Panc1 (cell line): Measurements from ENCODE around the gene LRRC1. TPM values are rescaled to one million over a fixed set of nuclear protein-coding genes. Genes with fewer than 3 reads are reported as not detected.

Experiments
- ATAC-seq: fragments of 200-7000 bp; cut with Tn5 transposase; 2 replicates; pipeline ENCODE4 v1.9.1; 2020; ENCODE audit warnings: mild to moderate bottlenecking, moderate library complexity
- BruUV-seq: library from RNA; stranded (reverse); fragments of 400-500 nt; replicated peaks from 2 replicates; lab custom pipeline; 2021; lab: Mats Ljungman, UMichigan
- CTCF ChIA-PET: fragments of 300-600 bp; sonication (Branson Sonifier 250); formaldehyde crosslinking; loops from one replicate; lab custom pipeline; 2022; ENCODE audit warnings: antibody characterized with exemption; lab: Charles Lee
- POLR2A ChIA-PET: fragments of 300-600 bp; sonication (Branson Sonifier 250); formaldehyde crosslinking; loops from one replicate; lab custom pipeline; 2022; ENCODE audit warnings: antibody characterized with exemption; lab: Charles Lee
- DNase-seq: peaks from one replicate; pipeline ENCODE4 v3.0.0-alpha.2; 2010; ENCODE audit warnings: low read depth, low spot score
- H3K27ac ChIP-seq: 2 replicates; pipeline ENCODE4 v1.5.1; 2011; ENCODE audit warnings: mild to moderate bottlenecking, low read length, inconsistent platforms
- H3K27me3 ChIP-seq: fragments of 200-500 bp; sonication (Bioruptor generic); 2 replicates; pipeline ENCODE4 v1.6.0; 2014; ENCODE audit warnings: low read length, inconsistent platforms; ENCODE audit not compliant: control insufficient read depth, insufficient read depth
- H3K36me3 ChIP-seq: fragments of 200-500 bp; sonication (Bioruptor generic); 2 replicates; pipeline ENCODE4 v1.5.1; 2014; ENCODE audit warnings: inconsistent platforms, mild to moderate bottlenecking, low read length, moderate library complexity; ENCODE audit not compliant: control insufficient read depth, insufficient read depth
- H3K4me1 ChIP-seq: 2 replicates; pipeline ENCODE4 v1.5.1; 2011; ENCODE audit warnings: inconsistent platforms, mild to moderate bottlenecking, low read length, moderate library complexity; ENCODE audit not compliant: control insufficient read depth, insufficient read depth
- H3K4me3 ChIP-seq, 2 experiments: 2 replicates each; pipeline ENCODE4 v1.5.1; 2011 to 2012; ENCODE audit warnings: low read depth in 2 of 2, low read length in 2 of 2, mild to moderate bottlenecking in 2 of 2, inconsistent platforms in 1 of 2, moderate library complexity in 1 of 2
- H3K9me3 ChIP-seq: fragments of 200-500 bp; sonication (Bioruptor generic); 2 replicates; pipeline ENCODE4 v1.5.1; 2014; ENCODE audit warnings: low read depth, mild to moderate bottlenecking, inconsistent platforms, low read length, moderate library complexity; ENCODE audit not compliant: control insufficient read depth, insufficient read depth
- POLR2AphosphoS5 ChIP-seq: IDR thresholded peaks from 2 replicates; pipeline ENCODE4 v1.6.1; 2012; ENCODE audit warnings: mild to moderate bottlenecking, low read depth, low read length, moderate library complexity
- SIN3A ChIP-seq: IDR thresholded peaks from 2 replicates; pipeline ENCODE4 v1.6.1; 2012; ENCODE audit warnings: low read depth, mild to moderate bottlenecking, low read length, moderate library complexity, borderline replicate concordance; ENCODE audit not compliant: insufficient read depth
- TCF7L2 ChIP-seq: IDR thresholded peaks from 2 replicates; pipeline ENCODE4 v1.6.1; 2011; ENCODE audit warnings: mild to moderate bottlenecking, low read depth, low read length, inconsistent platforms
- in situ Hi-C: cut with HindIII; loops from 2 replicates; pipeline ENCODE4 v1.10.0; 2016; ENCODE audit warnings: low sequenced_read_pairs, low pct_unique_long_range_greater_than_20kb
- intact Hi-C: fragments of 100-400 bp; cut with micrococcal nuclease; formaldehyde crosslinking; loops from one replicate; pipeline ENCODE4 v1.10.0; 2022; ENCODE audit not compliant: unreplicated experiment
- total RNA-seq: library from RNA; stranded (reverse); gene quantifications from one replicate; pipeline ENCODE4 v1.2.1, GENCODE V29; 2021; ENCODE audit not compliant: unreplicated experiment
- TF ChIP-seq, protein P1 (sequence below): fragments of 450-650 bp; IDR thresholded peaks from 2 replicates; pipeline ENCODE4 v1.5.1; 2017; ENCODE audit warnings: mild to moderate bottlenecking
- TF ChIP-seq, protein P2 (sequence below), 2 experiments: IDR thresholded peaks; 2 replicates each; pipeline ENCODE4 v1.6.1; 2011 to 2012; ENCODE audit warnings: low read depth in 2 of 2, control low read depth in 1 of 2, low read length in 1 of 2, mild to moderate bottlenecking in 1 of 2, moderate library complexity in 1 of 2; ENCODE audit not compliant: insufficient read depth in 1 of 2

The LRRC1 gene
- total RNA-seq, 1 experiment from 2014 or later = 13.8 TPM

DNA sequence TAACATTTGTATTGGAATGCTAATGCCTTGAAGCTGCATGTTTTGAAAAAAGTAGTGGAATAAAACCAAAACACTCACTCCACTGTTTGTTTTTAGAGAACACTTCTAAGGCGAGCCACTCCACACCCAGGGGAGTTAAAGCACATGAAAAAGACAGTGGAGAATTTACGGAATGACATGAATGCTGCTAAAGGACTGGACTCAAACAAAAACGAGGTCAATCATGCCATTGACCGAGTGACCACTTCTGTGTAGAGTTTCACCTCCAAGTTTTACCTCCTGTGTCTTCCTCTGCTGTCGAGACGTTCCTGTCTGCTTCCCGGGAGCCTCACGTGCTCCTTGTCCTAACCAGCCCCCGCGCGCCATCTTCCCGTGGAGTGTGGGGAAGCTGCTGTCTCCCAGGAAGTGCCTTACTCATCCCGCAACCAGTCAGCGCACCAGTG, 127.8 kb downstream of the LRRC1 start:
- ChIA-PET POLR2A (no interaction called here), CTCF (no interaction called here)
- Histone ChIP-seq H3K9me3 (no peaks in the 10 kb centered on the region), H3K4me3 (no peak overlapping the region), H3K27ac (no peak overlapping the region), H3K36me3 (no peaks in the 10 kb centered on the region), H3K27me3 (no peaks in the 10 kb centered on the region), H3K4me1 (no peaks in the 10 kb centered on the region)
- DNase-seq (no peak), ATAC-seq (no peak)
- BruUV-seq = no TSS peak
- in situ Hi-C loops = no loop called here
- TF ChIP-seq TCF7L2 = no peak
- TF ChIP-seq POLR2AphosphoS5 = no peak
- TF ChIP-seq, protein P1, sequence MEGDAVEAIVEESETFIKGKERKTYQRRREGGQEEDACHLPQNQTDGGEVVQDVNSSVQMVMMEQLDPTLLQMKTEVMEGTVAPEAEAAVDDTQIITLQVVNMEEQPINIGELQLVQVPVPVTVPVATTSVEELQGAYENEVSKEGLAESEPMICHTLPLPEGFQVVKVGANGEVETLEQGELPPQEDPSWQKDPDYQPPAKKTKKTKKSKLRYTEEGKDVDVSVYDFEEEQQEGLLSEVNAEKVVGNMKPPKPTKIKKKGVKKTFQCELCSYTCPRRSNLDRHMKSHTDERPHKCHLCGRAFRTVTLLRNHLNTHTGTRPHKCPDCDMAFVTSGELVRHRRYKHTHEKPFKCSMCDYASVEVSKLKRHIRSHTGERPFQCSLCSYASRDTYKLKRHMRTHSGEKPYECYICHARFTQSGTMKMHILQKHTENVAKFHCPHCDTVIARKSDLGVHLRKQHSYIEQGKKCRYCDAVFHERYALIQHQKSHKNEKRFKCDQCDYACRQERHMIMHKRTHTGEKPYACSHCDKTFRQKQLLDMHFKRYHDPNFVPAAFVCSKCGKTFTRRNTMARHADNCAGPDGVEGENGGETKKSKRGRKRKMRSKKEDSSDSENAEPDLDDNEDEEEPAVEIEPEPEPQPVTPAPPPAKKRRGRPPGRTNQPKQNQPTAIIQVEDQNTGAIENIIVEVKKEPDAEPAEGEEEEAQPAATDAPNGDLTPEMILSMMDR = no peak
- TF ChIP-seq SIN3A = no peak
- TF ChIP-seq, protein P2, sequence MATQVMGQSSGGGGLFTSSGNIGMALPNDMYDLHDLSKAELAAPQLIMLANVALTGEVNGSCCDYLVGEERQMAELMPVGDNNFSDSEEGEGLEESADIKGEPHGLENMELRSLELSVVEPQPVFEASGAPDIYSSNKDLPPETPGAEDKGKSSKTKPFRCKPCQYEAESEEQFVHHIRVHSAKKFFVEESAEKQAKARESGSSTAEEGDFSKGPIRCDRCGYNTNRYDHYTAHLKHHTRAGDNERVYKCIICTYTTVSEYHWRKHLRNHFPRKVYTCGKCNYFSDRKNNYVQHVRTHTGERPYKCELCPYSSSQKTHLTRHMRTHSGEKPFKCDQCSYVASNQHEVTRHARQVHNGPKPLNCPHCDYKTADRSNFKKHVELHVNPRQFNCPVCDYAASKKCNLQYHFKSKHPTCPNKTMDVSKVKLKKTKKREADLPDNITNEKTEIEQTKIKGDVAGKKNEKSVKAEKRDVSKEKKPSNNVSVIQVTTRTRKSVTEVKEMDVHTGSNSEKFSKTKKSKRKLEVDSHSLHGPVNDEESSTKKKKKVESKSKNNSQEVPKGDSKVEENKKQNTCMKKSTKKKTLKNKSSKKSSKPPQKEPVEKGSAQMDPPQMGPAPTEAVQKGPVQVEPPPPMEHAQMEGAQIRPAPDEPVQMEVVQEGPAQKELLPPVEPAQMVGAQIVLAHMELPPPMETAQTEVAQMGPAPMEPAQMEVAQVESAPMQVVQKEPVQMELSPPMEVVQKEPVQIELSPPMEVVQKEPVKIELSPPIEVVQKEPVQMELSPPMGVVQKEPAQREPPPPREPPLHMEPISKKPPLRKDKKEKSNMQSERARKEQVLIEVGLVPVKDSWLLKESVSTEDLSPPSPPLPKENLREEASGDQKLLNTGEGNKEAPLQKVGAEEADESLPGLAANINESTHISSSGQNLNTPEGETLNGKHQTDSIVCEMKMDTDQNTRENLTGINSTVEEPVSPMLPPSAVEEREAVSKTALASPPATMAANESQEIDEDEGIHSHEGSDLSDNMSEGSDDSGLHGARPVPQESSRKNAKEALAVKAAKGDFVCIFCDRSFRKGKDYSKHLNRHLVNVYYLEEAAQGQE (IDR thresholded peaks at IDR 0.05; ENCODE audit: insufficient read depth in 1 of 2, low read depth in 2 of 2, low read length in 1 of 2) = no peak
- intact Hi-C loops = no loop called here

DNA sequence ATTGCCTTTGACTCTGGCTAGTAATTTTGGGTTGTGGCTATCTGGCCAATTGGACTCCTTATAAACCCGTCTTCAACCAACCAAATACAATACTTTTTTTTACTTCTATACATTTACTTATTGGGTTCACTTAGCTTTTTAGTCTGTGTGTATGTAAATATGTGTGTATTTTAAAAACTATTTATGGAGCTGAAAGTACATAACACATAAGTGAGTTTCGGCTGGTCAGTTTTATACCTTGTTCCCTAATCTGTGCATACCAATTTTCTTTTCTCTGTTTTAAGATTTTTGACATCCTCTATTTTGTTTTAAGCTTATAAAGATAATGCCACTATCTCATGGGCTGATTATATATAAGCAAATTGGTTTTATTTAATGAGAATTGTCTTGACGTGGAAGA, 129.5 kb downstream of the LRRC1 start:
- Histone ChIP-seq H3K27me3 (no peaks in the 10 kb centered on the region), H3K4me1 (no peaks in the 10 kb centered on the region), H3K36me3 (no peaks in the 10 kb centered on the region), H3K27ac (no peak overlapping the region), H3K4me3 (no peak overlapping the region), H3K9me3 (no peaks in the 10 kb centered on the region)
- no peak for TF ChIP-seq SIN3A
- TF ChIP-seq, protein P2 (IDR thresholded peaks at IDR 0.05; ENCODE audit: insufficient read depth in 1 of 2, low read depth in 2 of 2, low read length in 1 of 2) = no peak
- TF ChIP-seq, protein P1 = no peak
- TF ChIP-seq TCF7L2 = no peak
- TF ChIP-seq POLR2AphosphoS5 = no peak
- ChIA-PET POLR2A (no interaction called here), CTCF (no interaction called here)
- BruUV-seq = no TSS peak
- in situ Hi-C loops (no loop called here), intact Hi-C loops (no loop called here)
- ATAC-seq = no peak
- no peak for DNase-seq
